B cell (primary cell): ENCODE results near the gene SUSD2.

Experiments
- EZH2 ChIP-seq: IDR thresholded peaks from 2 replicates; pipeline ENCODE4 v1.6.1; 2012; ENCODE audit warnings: borderline replicate concordance, low read depth, mild to moderate bottlenecking, moderate library complexity, low read length; ENCODE audit not compliant: insufficient read depth, poor library complexity, severe bottlenecking
- TF ChIP-seq, protein P1 (sequence below): fragments of 200-600 bp; IDR thresholded peaks from one replicate; pipeline ENCODE4 v1.8.0; 2022; ENCODE audit warnings: antibody characterized with exemption, mild to moderate bottlenecking

DNA sequence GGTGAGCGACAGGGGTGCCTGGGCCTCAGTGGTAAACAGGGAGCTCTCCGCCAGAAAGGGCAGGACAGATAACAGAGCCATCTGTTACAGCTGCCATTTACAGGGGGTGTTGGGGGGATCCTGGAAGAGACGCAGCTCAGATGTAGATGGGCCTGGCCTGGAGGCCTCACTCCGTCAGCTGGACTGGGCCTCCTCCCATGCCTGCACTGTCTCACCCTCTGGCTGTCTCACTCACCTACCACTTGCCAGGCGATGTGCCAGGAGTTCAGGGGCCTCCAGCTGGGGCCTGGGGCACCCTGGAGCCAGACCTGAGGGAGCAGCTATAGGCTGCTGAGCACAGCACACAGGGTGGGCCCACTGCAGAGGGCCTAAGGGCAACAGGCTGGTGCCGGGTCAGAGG lies 16.3 kb upstream of the SUSD2 start:
- TF ChIP-seq, protein P1, sequence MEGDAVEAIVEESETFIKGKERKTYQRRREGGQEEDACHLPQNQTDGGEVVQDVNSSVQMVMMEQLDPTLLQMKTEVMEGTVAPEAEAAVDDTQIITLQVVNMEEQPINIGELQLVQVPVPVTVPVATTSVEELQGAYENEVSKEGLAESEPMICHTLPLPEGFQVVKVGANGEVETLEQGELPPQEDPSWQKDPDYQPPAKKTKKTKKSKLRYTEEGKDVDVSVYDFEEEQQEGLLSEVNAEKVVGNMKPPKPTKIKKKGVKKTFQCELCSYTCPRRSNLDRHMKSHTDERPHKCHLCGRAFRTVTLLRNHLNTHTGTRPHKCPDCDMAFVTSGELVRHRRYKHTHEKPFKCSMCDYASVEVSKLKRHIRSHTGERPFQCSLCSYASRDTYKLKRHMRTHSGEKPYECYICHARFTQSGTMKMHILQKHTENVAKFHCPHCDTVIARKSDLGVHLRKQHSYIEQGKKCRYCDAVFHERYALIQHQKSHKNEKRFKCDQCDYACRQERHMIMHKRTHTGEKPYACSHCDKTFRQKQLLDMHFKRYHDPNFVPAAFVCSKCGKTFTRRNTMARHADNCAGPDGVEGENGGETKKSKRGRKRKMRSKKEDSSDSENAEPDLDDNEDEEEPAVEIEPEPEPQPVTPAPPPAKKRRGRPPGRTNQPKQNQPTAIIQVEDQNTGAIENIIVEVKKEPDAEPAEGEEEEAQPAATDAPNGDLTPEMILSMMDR: no peak
- no peak for TF ChIP-seq EZH2
